Hepatocyte (in vitro differentiated cells): ENCODE measurements around the gene C1orf94. TPM values are rescaled to one million over a fixed set of nuclear protein-coding genes. Genes with fewer than 3 reads are reported as not detected.

ENCODE experiments used
- DNase-seq: peaks from one replicate; pipeline ENCODE4 v3.0.0-alpha.2; 2016; ENCODE audit warnings: low spot score
- H2AFZ ChIP-seq: fragments of 200-600 bp; sonication (generic); 2 replicates; pipeline ENCODE4 v1.6.0; 2016; ENCODE audit warnings: antibody characterized with exemption, mild to moderate bottlenecking
- H3K27ac ChIP-seq: fragments of 200-600 bp; sonication (generic); 2 replicates; pipeline ENCODE4 v1.5.1; 2016; ENCODE audit warnings: mild to moderate bottlenecking
- H3K27me3 ChIP-seq: fragments of 200-600 bp; sonication (generic); 2 replicates; pipeline ENCODE4 v1.6.1; 2016
- H3K36me3 ChIP-seq: fragments of 200-600 bp; sonication (generic); replicated peaks from 2 replicates; pipeline ENCODE4 v1.5.1; 2016; ENCODE audit warnings: low read depth; ENCODE audit not compliant: insufficient read depth
- H3K4me1 ChIP-seq: fragments of 200-600 bp; sonication (generic); 2 replicates; pipeline ENCODE4 v1.5.1; 2016; ENCODE audit warnings: mild to moderate bottlenecking, moderate library complexity; ENCODE audit not compliant: insufficient read depth
- H3K4me2 ChIP-seq: fragments of 200-600 bp; sonication (generic); 2 replicates; pipeline ENCODE4 v1.6.0; 2016
- H3K4me3 ChIP-seq: fragments of 200-600 bp; sonication (generic); 2 replicates; pipeline ENCODE4 v1.5.1; 2016; ENCODE audit warnings: mild to moderate bottlenecking
- H3K79me2 ChIP-seq: fragments of 200-600 bp; sonication (generic); 2 replicates; pipeline ENCODE4 v1.6.0; 2017; ENCODE audit warnings: mild to moderate bottlenecking
- H3K9me2 ChIP-seq: fragments of 200-600 bp; sonication (generic); replicated peaks from 2 replicates; pipeline ENCODE4 v1.6.0; 2017; ENCODE audit warnings: mild to moderate bottlenecking; ENCODE audit not compliant: insufficient read depth
- H3K9me3 ChIP-seq: fragments of 200-600 bp; sonication (generic); 2 replicates; pipeline ENCODE4 v1.5.1; 2016; ENCODE audit warnings: low read depth, mild to moderate bottlenecking
- H4K20me1 ChIP-seq: fragments of 200-600 bp; sonication (generic); 2 replicates; pipeline ENCODE4 v1.6.0; 2016; ENCODE audit warnings: mild to moderate bottlenecking; ENCODE audit not compliant: insufficient read depth, poor library complexity, severe bottlenecking
- CTCF ChIP-seq: fragments of 200-600 bp; sonication (generic); IDR thresholded peaks from 2 replicates; pipeline ENCODE4 v1.5.1; 2016; ENCODE audit warnings: antibody characterized with exemption, mild to moderate bottlenecking; ENCODE audit not compliant: poor library complexity
- EZH2 ChIP-seq: fragments of 200-600 bp; sonication (generic); IDR thresholded peaks from 2 replicates; pipeline ENCODE4 v1.6.1; 2016; ENCODE audit warnings: antibody characterized with exemption, mild to moderate bottlenecking, borderline replicate concordance
- EZH2phosphoT487 ChIP-seq: fragments of 200-600 bp; sonication (generic); IDR thresholded peaks from one replicate; pipeline ENCODE4 v1.6.1; 2018; ENCODE audit warnings: antibody characterized with exemption, mild to moderate bottlenecking, low read depth, moderate library complexity; ENCODE audit not compliant: unreplicated experiment, severe bottlenecking
- WGBS: methylation state at CpG from one replicate; pipeline ENCODE4 v1.1.6; 2016; ENCODE audit warnings: low lambda C conversion rate; ENCODE audit errors: missing lambda C conversion rate; 5-methylcytosine and 5-hydroxymethylcytosine counted together
- polyA plus RNA-seq: library from polyadenylated mRNA; unstranded; fragments of >200 nt; fragmentation: Nextera tagmentation; extraction: Ambion mirVana; gene quantifications from 2 replicates; pipeline ENCODE4 v1.2.1, GENCODE V29; 2016
- total RNA-seq: library from RNA; depleted of rRNA; stranded (reverse); fragments of >200 nt; gene quantifications from 2 replicates; pipeline ENCODE4 v1.2.3, GENCODE V29; 2014

Gene C1orf94
- total and polyA plus RNA-seq, 2 experiments from 2014 or later, result not detected

DNA sequence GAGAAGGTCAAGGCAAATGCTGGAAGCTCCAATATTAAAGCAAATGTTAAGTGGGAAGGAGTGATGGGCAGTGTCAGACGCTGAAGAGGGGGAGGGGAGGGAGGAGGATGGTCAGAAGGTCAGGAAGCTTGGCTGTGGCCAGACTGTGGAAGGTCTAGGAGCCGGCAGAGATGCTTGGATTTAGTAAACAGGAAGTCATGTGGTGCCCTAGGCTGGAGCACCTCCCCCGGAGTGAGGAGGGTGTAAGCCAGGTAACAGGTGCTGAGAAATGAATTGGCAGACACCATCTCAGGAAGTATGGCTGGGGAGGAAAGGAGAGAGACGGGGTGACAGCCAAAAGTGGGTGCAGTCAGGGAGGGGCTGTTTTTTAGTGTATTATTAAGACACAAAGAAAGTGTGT, 29.4 kb upstream of the C1orf94 start:
- no peaks in the 10 kb centered on the region for H3K36me3 ChIP-seq
- no peaks in the 10 kb centered on the region for H4K20me1 ChIP-seq
- TF ChIP-seq EZH2 (no peak), CTCF (no peak), EZH2phosphoT487 (no peak)
- H3K4me3 ChIP-seq, result no peak overlapping the region
- 33% methylated on average over 4 of the region's 4 CpGs for WGBS
- H3K27me3 ChIP-seq, result no peaks in the 10 kb centered on the region
- DNase-seq, result no peak
- H3K79me2 ChIP-seq, result no peaks in the 10 kb centered on the region
- no peaks in the 10 kb centered on the region for H3K9me3 ChIP-seq
- no peak overlapping the region for H3K4me2 ChIP-seq
- H3K4me1 ChIP-seq, result no peaks in the 10 kb centered on the region
- H2AFZ ChIP-seq, result no peak overlapping the region
- H3K9me2 ChIP-seq, result no peaks in the 10 kb centered on the region
- H3K27ac ChIP-seq, result no peak overlapping the region

GRCh38 chr1:34149501-34149900, 27.2 kb upstream of the C1orf94 start:
- Histone ChIP-seq H3K4me1 (no peaks in the 10 kb centered on the region), H3K27ac (no peak overlapping the region), H3K27me3 (no peaks in the 10 kb centered on the region), H3K36me3 (no peaks in the 10 kb centered on the region), H2AFZ (no peak overlapping the region), H3K4me2 (no peak overlapping the region), H3K4me3 (no peak overlapping the region), H3K9me3 (no peaks in the 10 kb centered on the region), H4K20me1 (no peaks in the 10 kb centered on the region), H3K9me2 (no peaks in the 10 kb centered on the region), H3K79me2 (no peaks in the 10 kb centered on the region)
- DNase-seq, result no peak
- no peak for TF ChIP-seq EZH2phosphoT487
- TF ChIP-seq CTCF, result no peak
- TF ChIP-seq EZH2, result no peak
- 31% methylated on average over 3 of the region's 3 CpGs for WGBS

- H3K79me2 ChIP-seq, result no peaks in the 10 kb centered on the region
- H2AFZ ChIP-seq, result no peak overlapping the region
- no peak overlapping the region for H3K4me2 ChIP-seq
- H3K4me1 ChIP-seq, result no peaks in the 10 kb centered on the region
- no peak overlapping the region for H3K4me3 ChIP-seq
- no peaks in the 10 kb centered on the region for H3K9me2 ChIP-seq
- no peaks in the 10 kb centered on the region for H3K9me3 ChIP-seq
- no peaks in the 10 kb centered on the region for H4K20me1 ChIP-seq
- DNase-seq, result no peak
- no peak overlapping the region for H3K27ac ChIP-seq
- 93% methylated on average over 4 of the region's 4 CpGs for WGBS
- peaks cover 7% of the 10 kb centered on the region for H3K27me3 ChIP-seq
- TF ChIP-seq EZH2 (no peak), EZH2phosphoT487 (no peak), CTCF (no peak)
- no peaks in the 10 kb centered on the region for H3K36me3 ChIP-seq
Measured at GRCh38 chr1:34153246-34153645, 23.5 kb upstream of the C1orf94 start.

- Histone ChIP-seq H2AFZ (no peak overlapping the region), H3K9me3 (no peaks in the 10 kb centered on the region), H3K27me3 (peaks cover 21% of the 10 kb centered on the region), H4K20me1 (no peaks in the 10 kb centered on the region), H3K79me2 (no peaks in the 10 kb centered on the region), H3K4me1 (no peaks in the 10 kb centered on the region), H3K27ac (no peak overlapping the region), H3K36me3 (no peaks in the 10 kb centered on the region), H3K4me3 (no peak overlapping the region), H3K9me2 (no peaks in the 10 kb centered on the region), H3K4me2 (no peak overlapping the region)
- WGBS, result 83% methylated on average over 2 of the region's 2 CpGs
- no peak for DNase-seq
- TF ChIP-seq EZH2phosphoT487 (no peak), CTCF (no peak), EZH2 (no peak)
Measured at GRCh38 chr1:34155860-34156259, 20.8 kb upstream of the C1orf94 start.
